Peyer's patch (tissue), 4 donors: Measurements from ENCODE around the gene STK39. TPM values are rescaled to one million over a fixed set of nuclear protein-coding genes. Genes with fewer than 3 reads are reported as not detected.

Source experiments
- DNase-seq, 3 donors: peaks; one replicate each; pipeline ENCODE4 v3.0.0-alpha.2; 2017 to 2019
- H3K27ac ChIP-seq, 4 donors: fragments of 200-600 bp; sonication (generic); one replicate each; pipeline ENCODE4 v1.5.1; 2016 to 2019
- H3K27me3 ChIP-seq, 2 donors: fragments of 200-600 bp; sonication (generic); one replicate each; pipeline ENCODE4 v1.5.1; 2019
- H3K36me3 ChIP-seq, 3 donors: fragments of 200-600 bp; sonication (generic); one replicate each; pipeline ENCODE4 v1.5.1; 2016 to 2019
- H3K4me1 ChIP-seq, 4 donors: fragments of 200-600 bp; sonication (generic); one replicate each; pipeline ENCODE4 v1.5.1; 2016 to 2019
- H3K4me3 ChIP-seq, 4 donors: fragments of 200-600 bp; sonication (generic); 1 replicate in 3 of 4; 2 replicates in 1 of 4; pipeline ENCODE4 v1.5.1; 2016 to 2019; ENCODE audit warnings: mild to moderate bottlenecking in 1 of 4
- H3K9me3 ChIP-seq, 4 donors: fragments of 200-600 bp; sonication (generic); one replicate each; pipeline ENCODE4 v1.5.1; 2016 to 2019; ENCODE audit warnings: mild to moderate bottlenecking in 1 of 4
- CTCF ChIP-seq, 6 experiments: fragments of 450-650 bp in 4 of 6; fragments of 200-600 bp in 2 of 6; sonication (generic) in 1 of 6; IDR thresholded peaks; one replicate each; pipeline ENCODE4 v1.5.1; 2017 to 2019; ENCODE audit warnings: antibody characterized with exemption in 6 of 6, mild to moderate bottlenecking in 3 of 6, moderate library complexity in 1 of 6
- POLR2A ChIP-seq, 2 donors: fragments of 450-650 bp; IDR thresholded peaks; one replicate each; pipeline ENCODE4 v1.5.1; 2017; ENCODE audit warnings: antibody characterized with exemption in 2 of 2, mild to moderate bottlenecking in 2 of 2, moderate library complexity in 2 of 2
- total RNA-seq, 4 donors: library from RNA; depleted of rRNA; stranded (reverse); fragments of >200 nt; gene quantifications; one replicate each; pipeline ENCODE4 v1.1.0, GENCODE V29; 2016

The STK39 gene
- total RNA-seq, 4 donors from 2014 or later = 39.6 to 55.9 (median 51.0) TPM

- Histone ChIP-seq H3K27me3 (no peaks in the 10 kb centered on the region), H3K4me1 (no peaks in the 10 kb centered on the region), H3K4me3 (no peak overlapping the region), H3K9me3 (no peaks in the 10 kb centered on the region), H3K36me3 (no peaks in the 10 kb centered on the region), H3K27ac (no peak overlapping the region)
- DNase-seq = no peak
- no peak for TF ChIP-seq POLR2A (IDR thresholded peaks at IDR 0.05)
- TF ChIP-seq CTCF (IDR thresholded peaks at IDR 0.05) = no peak
These were observed 12.8 kb downstream of the STK39 start for GRCh38 chr2:168234407-168235085.

- TF ChIP-seq POLR2A (IDR thresholded peaks at IDR 0.05) = no peak
- Histone ChIP-seq H3K9me3 (no peaks in the 10 kb centered on the region), H3K27ac (no peak overlapping the region), H3K36me3 (no peaks in the 10 kb centered on the region), H3K4me1 (no peaks in the 10 kb centered on the region), H3K4me3 (no peak overlapping the region), H3K27me3 (no peaks in the 10 kb centered on the region)
- no peak for DNase-seq
These were observed 13.5 kb downstream of the STK39 start for GRCh38 chr2:168233726-168234406.

- TF ChIP-seq POLR2A (IDR thresholded peaks at IDR 0.05) (no peak), CTCF (IDR thresholded peaks at IDR 0.05) (no peak)
- DNase-seq = no peak
- H3K4me1 ChIP-seq = no peaks in the 10 kb centered on the region
- no peak overlapping the region for H3K27ac ChIP-seq
- H3K4me3 ChIP-seq = no peak overlapping the region
- no peaks in the 10 kb centered on the region for H3K27me3 ChIP-seq
- no peaks in the 10 kb centered on the region for H3K9me3 ChIP-seq
- no peaks in the 10 kb centered on the region for H3K36me3 ChIP-seq
These were observed 14.2 kb downstream of the STK39 start for GRCh38 chr2:168233166-168233565.

- DNase-seq = no peak
These were observed 15.7 kb downstream of the STK39 start for GRCh38 chr2:168231609-168232241.

GRCh38 chr2:168230389-168230788, 17.0 kb downstream of the STK39 start:
- no peak for DNase-seq
- Histone ChIP-seq H3K27me3 (no peaks in the 10 kb centered on the region), H3K4me1 (no peaks in the 10 kb centered on the region), H3K36me3 (no peaks in the 10 kb centered on the region), H3K27ac (no peak overlapping the region), H3K9me3 (no peaks in the 10 kb centered on the region), H3K4me3 (no peak overlapping the region)
- no peak for TF ChIP-seq CTCF (IDR thresholded peaks at IDR 0.05)
- no peak for TF ChIP-seq POLR2A (IDR thresholded peaks at IDR 0.05)

More at GRCh38 chr2:168231609-168232241, 15.7 kb downstream of the STK39 start:
- Histone ChIP-seq H3K27me3 (no peaks in the 10 kb centered on the region), H3K4me1 (no peaks in the 10 kb centered on the region), H3K9me3 (no peaks in the 10 kb centered on the region), H3K27ac (no peak overlapping the region), H3K36me3 (no peaks in the 10 kb centered on the region), H3K4me3 (no peak overlapping the region)
- TF ChIP-seq CTCF (IDR thresholded peaks at IDR 0.05) (no peak), POLR2A (IDR thresholded peaks at IDR 0.05) (no peak)

- Histone ChIP-seq H3K9me3 (no peaks in the 10 kb centered on the region), H3K36me3 (no peaks in the 10 kb centered on the region), H3K4me1 (peaks cover 0 to 18% (median 2%) of the 10 kb centered on the region in 4 donors), H3K27me3 (no peaks in the 10 kb centered on the region), H3K4me3 (no peak overlapping the region), H3K27ac (no peak overlapping the region)
- TF ChIP-seq POLR2A (IDR thresholded peaks at IDR 0.05) (no peak), CTCF (IDR thresholded peaks at IDR 0.05) (no peak)
- DNase-seq = no peak
These were observed 23.0 kb downstream of the STK39 start for GRCh38 chr2:168224346-168224745.
